PC-3 (cell line): ENCODE measurements around the gene FGD5. TPM values are rescaled to one million over a fixed set of nuclear protein-coding genes. Genes with fewer than 3 reads are reported as not detected.

Experiments
- ATAC-seq: fragments of 200-7000 bp; cut with Tn5 transposase; 2 replicates; pipeline ENCODE4 v1.9.1; 2020; ENCODE audit warnings: mild to moderate bottlenecking, moderate library complexity
- BruUV-seq: library from RNA; stranded (reverse); fragments of 400-500 nt; replicated peaks from 2 replicates; lab custom pipeline; 2021; lab: Mats Ljungman, UMichigan
- CTCF ChIA-PET: fragments of 300-600 bp; sonication (Branson Sonifier 250); formaldehyde crosslinking; loops from one replicate; lab custom pipeline; 2022; ENCODE audit warnings: antibody characterized with exemption; lab: Charles Lee
- POLR2A ChIA-PET: fragments of 300-600 bp; sonication (Branson Sonifier 250); formaldehyde crosslinking; loops from one replicate; lab custom pipeline; 2022; ENCODE audit warnings: antibody characterized with exemption; ENCODE audit not compliant: unreplicated experiment; lab: Charles Lee
- DNase-seq: peaks from one replicate; pipeline ENCODE4 v3.0.0-alpha.2; 2015
- H2AFZ ChIP-seq: fragments of 300-600 bp; sonication (generic); 2 replicates; pipeline ENCODE4 v1.6.0; 2016; ENCODE audit warnings: antibody characterized with exemption, low read length
- H3F3A ChIP-seq: fragments of 300-600 bp; sonication (generic); one replicate; pipeline ENCODE4 v1.6.0; 2017; ENCODE audit warnings: antibody characterized with exemption, low read length, control low read depth, mild to moderate bottlenecking; ENCODE audit not compliant: unreplicated experiment
- H3K27ac ChIP-seq: fragments of 300-600 bp; sonication (generic); 2 replicates; pipeline ENCODE4 v1.5.1; 2016; ENCODE audit warnings: mild to moderate bottlenecking, low read length
- H3K27me3 ChIP-seq: fragments of 300-600 bp; sonication (generic); 2 replicates; pipeline ENCODE4 v1.6.1; 2016; ENCODE audit warnings: low read length, mixed read lengths
- H3K36me3 ChIP-seq: fragments of 300-600 bp; sonication (generic); 2 replicates; pipeline ENCODE4 v1.6.1; 2016; ENCODE audit warnings: low read depth, mixed run types, low read length, mixed read lengths
- H3K4me1 ChIP-seq: fragments of 300-600 bp; sonication (generic); 2 replicates; pipeline ENCODE4 v1.5.1; 2016; ENCODE audit warnings: low read length; ENCODE audit not compliant: insufficient read depth
- H3K4me2 ChIP-seq: fragments of 300-600 bp; sonication (generic); 2 replicates; pipeline ENCODE4 v1.6.0; 2016; ENCODE audit warnings: low read length
- H3K4me3 ChIP-seq: fragments of 300-600 bp; sonication (generic); 2 replicates; pipeline ENCODE4 v1.5.1; 2016; ENCODE audit warnings: mild to moderate bottlenecking, low read length, mixed read lengths
- H3K79me2 ChIP-seq: fragments of 300-600 bp; sonication (generic); 2 replicates; pipeline ENCODE4 v1.6.1; 2017; ENCODE audit warnings: low read length, mixed read lengths
- H3K9ac ChIP-seq: fragments of 300-600 bp; sonication (generic); 2 replicates; pipeline ENCODE4 v1.6.0; 2016; ENCODE audit warnings: mild to moderate bottlenecking, low read length
- H3K9me2 ChIP-seq: fragments of 300-600 bp; sonication (generic); replicated peaks from 2 replicates; pipeline ENCODE4 v1.6.1; 2016; ENCODE audit warnings: mixed run types, low read length, mixed read lengths
- H3K9me3 ChIP-seq: fragments of 300-600 bp; sonication (generic); 2 replicates; pipeline ENCODE4 v1.6.1; 2016; ENCODE audit warnings: low read length, mixed read lengths
- H4K20me1 ChIP-seq: fragments of 300-600 bp; sonication (generic); 2 replicates; pipeline ENCODE4 v1.6.1; 2016; ENCODE audit warnings: low read length, mixed read lengths
- CTCF ChIP-seq: fragments of 300-600 bp; sonication (generic); conservative IDR thresholded peaks from 2 replicates; pipeline ENCODE4 v1.5.1; 2017; ENCODE audit warnings: antibody characterized with exemption, low read depth, mild to moderate bottlenecking, low read length
- EZH2 ChIP-seq: fragments of 300-600 bp; sonication (generic); IDR thresholded peaks from one replicate; pipeline ENCODE4 v1.6.1; 2017; ENCODE audit warnings: antibody characterized with exemption, mild to moderate bottlenecking, low read length; ENCODE audit not compliant: unreplicated experiment
- EZH2phosphoT487 ChIP-seq: fragments of 300-600 bp; sonication (generic); IDR thresholded peaks from 2 replicates; pipeline ENCODE4 v1.6.1; 2018; ENCODE audit warnings: mild to moderate bottlenecking, antibody characterized with exemption, low read length, borderline replicate concordance
- intact Hi-C: fragments of 100-400 bp; cut with micrococcal nuclease; formaldehyde crosslinking; loops from 2 replicates; pipeline ENCODE4 v1.9.0; 2023
- total RNA-seq: library from RNA; depleted of rRNA; stranded (reverse); fragments of >200 nt; gene quantifications from 2 replicates; pipeline ENCODE4 v1.2.3, GENCODE V29; 2014

Gene FGD5
- total RNA-seq, 1 experiment from 2014 or later, result not detected

DNA sequence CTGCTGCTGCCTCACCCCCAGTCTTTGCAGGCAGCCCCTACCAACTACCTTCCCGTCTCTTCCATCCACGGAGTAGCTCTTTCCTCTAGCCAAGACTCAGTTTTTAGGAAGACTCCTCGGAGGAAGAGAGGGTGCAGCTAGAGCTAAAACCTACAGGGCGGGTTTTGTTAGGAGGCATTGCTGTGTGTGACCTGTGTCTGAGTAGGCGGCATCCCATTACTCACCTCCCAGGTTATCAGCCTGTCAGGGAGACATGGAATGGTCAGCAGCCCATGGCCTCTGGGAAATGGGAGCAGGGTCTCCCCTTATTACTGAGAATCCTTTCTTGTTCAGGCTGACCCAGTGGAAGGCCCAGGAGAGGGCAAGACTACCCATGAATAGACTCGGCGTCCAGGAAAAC, 43.8 kb upstream of the FGD5 start:
- no peaks in the 10 kb centered on the region for H3F3A ChIP-seq
- H3K9me2 ChIP-seq, result no peaks in the 10 kb centered on the region
- H2AFZ ChIP-seq, result no peak overlapping the region
- no peak overlapping the region for H3K4me2 ChIP-seq
- H3K79me2 ChIP-seq, result no peaks in the 10 kb centered on the region
- DNase-seq, result no peak
- no peak for ATAC-seq
- H3K36me3 ChIP-seq, result no peaks in the 10 kb centered on the region
- H4K20me1 ChIP-seq, result no peaks in the 10 kb centered on the region
- H3K4me3 ChIP-seq, result no peak overlapping the region
- H3K9ac ChIP-seq, result no peak overlapping the region
- POLR2A ChIA-PET, result no interaction called here
- H3K4me1 ChIP-seq, result no peaks in the 10 kb centered on the region
- intact Hi-C loops, result no loop called here
- peaks cover 6% of the 10 kb centered on the region; the same call in 1 of the 2 replicates for H3K9me3 ChIP-seq
- BruUV-seq, result no TSS peak
- no peak for TF ChIP-seq EZH2
- TF ChIP-seq EZH2phosphoT487, result no peak
- TF ChIP-seq CTCF, result no peak
- H3K27me3 ChIP-seq, result no peaks in the 10 kb centered on the region
- CTCF ChIA-PET, result interaction anchor here (0.6 kb wide), 1 partner anchor 266 kb away, joined by 3 read pairs; no protein-coding TSS in a partner anchor
- no peak overlapping the region for H3K27ac ChIP-seq

GRCh38 chr3:14775563-14775962, 43.2 kb upstream of the FGD5 start:
- Histone ChIP-seq H3K9ac (no peak overlapping the region), H3K9me2 (no peaks in the 10 kb centered on the region), H3K4me1 (no peaks in the 10 kb centered on the region), H3K36me3 (no peaks in the 10 kb centered on the region), H3K9me3 (peaks cover 6% of the 10 kb centered on the region; the same call in 1 of the 2 replicates), H2AFZ (no peak overlapping the region), H3K4me3 (no peak overlapping the region), H3K79me2 (no peaks in the 10 kb centered on the region), H3F3A (no peaks in the 10 kb centered on the region), H4K20me1 (no peaks in the 10 kb centered on the region), H3K4me2 (no peak overlapping the region), H3K27me3 (no peaks in the 10 kb centered on the region), H3K27ac (no peak overlapping the region)
- TF ChIP-seq EZH2phosphoT487, result no peak
- TF ChIP-seq CTCF, result no peak
- no peak for TF ChIP-seq EZH2
- no TSS peak for BruUV-seq
- DNase-seq, result no peak
- no peak for ATAC-seq
- intact Hi-C loops, result no loop called here
- ChIA-PET POLR2A (no interaction called here), CTCF (no interaction called here)

- no peak for ATAC-seq
Observed at GRCh38 chr3:14779069-14779685, 39.6 kb upstream of the FGD5 start.

More at GRCh38 chr3:14779069-14779685, 39.6 kb upstream of the FGD5 start:
- Histone ChIP-seq H3K4me1 (no peaks in the 10 kb centered on the region), H3K27me3 (no peaks in the 10 kb centered on the region), H3K9ac (no peak overlapping the region), H3K4me3 (no peak overlapping the region), H2AFZ (no peak overlapping the region), H4K20me1 (no peaks in the 10 kb centered on the region), H3K4me2 (no peak overlapping the region), H3F3A (no peaks in the 10 kb centered on the region), H3K79me2 (no peaks in the 10 kb centered on the region), H3K9me3 (peaks cover 6% of the 10 kb centered on the region; the same call in 1 of the 2 replicates), H3K36me3 (no peaks in the 10 kb centered on the region), H3K9me2 (no peaks in the 10 kb centered on the region), H3K27ac (no peak overlapping the region)
- TF ChIP-seq CTCF, result no peak
- TF ChIP-seq EZH2phosphoT487, result no peak
- no peak for TF ChIP-seq EZH2
- no peak for DNase-seq
- intact Hi-C loops, result no loop called here
- ChIA-PET CTCF (interaction anchor here (0.5 kb wide), 1 partner anchor 196 kb away, joined by 3 read pairs; no protein-coding TSS in a partner anchor), POLR2A (interaction anchor here (0.7 kb wide), 1 partner anchor 1565 kb away, joined by 3 read pairs; no protein-coding TSS in a partner anchor)
- no TSS peak for BruUV-seq
